Measurements from ENCODE around the gene CDK15.

DNA sequence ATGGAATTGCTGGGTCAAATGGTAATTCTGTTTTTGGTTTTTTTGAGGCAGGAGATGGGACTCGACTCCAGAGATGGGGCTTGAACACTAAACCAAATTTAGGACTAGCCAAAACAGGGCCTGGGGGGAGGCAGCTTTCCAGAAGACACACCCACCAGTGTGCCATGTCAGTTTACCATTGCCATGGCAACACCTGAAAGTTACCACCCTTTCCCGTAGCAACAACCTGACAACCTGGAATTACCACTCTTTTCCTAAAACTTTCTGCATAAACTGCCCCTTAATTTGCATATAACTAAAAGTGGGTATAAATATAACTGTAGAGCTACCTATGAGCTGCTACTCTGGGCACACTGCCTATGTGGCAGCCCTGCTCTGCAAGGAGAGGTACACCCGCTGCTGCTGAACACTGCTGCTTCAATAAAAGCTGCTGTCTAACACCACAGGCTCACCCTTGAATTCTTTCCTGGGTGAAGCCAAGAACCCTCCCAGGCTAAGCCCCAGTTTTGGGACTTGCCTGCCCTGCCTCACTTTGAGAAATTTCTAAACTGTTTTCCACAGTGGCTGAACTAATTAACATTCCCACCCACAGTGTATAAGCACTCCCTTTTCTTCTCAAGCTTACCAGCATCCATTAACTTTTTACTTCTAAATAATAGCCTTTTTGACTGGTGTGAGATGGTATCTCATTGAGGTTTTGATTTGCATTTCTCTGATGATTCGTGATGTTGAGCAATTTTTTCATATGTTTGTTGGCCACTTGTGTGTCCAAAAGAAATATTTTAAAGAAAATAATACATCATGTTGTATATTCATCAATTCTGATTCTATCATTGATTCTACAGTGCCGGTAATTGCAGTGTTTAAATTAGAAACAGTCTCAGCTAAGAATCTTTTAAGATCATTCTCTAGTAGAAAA is 10.6 kb downstream of the CDK15 start:
- TF ChIP-seq, protein P1, sequence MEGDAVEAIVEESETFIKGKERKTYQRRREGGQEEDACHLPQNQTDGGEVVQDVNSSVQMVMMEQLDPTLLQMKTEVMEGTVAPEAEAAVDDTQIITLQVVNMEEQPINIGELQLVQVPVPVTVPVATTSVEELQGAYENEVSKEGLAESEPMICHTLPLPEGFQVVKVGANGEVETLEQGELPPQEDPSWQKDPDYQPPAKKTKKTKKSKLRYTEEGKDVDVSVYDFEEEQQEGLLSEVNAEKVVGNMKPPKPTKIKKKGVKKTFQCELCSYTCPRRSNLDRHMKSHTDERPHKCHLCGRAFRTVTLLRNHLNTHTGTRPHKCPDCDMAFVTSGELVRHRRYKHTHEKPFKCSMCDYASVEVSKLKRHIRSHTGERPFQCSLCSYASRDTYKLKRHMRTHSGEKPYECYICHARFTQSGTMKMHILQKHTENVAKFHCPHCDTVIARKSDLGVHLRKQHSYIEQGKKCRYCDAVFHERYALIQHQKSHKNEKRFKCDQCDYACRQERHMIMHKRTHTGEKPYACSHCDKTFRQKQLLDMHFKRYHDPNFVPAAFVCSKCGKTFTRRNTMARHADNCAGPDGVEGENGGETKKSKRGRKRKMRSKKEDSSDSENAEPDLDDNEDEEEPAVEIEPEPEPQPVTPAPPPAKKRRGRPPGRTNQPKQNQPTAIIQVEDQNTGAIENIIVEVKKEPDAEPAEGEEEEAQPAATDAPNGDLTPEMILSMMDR (IDR thresholded peaks at IDR 0.05; ENCODE audit: insufficient read depth, low read length, poor library complexity, severe bottlenecking), result no peak
- TF ChIP-seq EZH2phosphoT487 (conservative IDR thresholded peaks at IDR 0.05; ENCODE audit: low read length), result no peak

Measured in SU-DHL-6 (cell line).